ENCODE results near the gene CEP85. TPM values are rescaled to one million over a fixed set of nuclear protein-coding genes. Genes with fewer than 3 reads are reported as not detected.

CEP85 gene
- total RNA-seq, 1 experiment from 2014 or later, result 38.6 TPM

GRCh38 chr1:26306290-26307229 lies 72.6 kb downstream of the CEP85 start, which contains the start of gene UBXN11:
TSS of gene UBXN11 (minus strand) at chr1:26306636. CDS start at chr1:26302883, 3,753 bp downstream.
- peaks cover 3% of the 10 kb centered on the region for H3K23me2 ChIP-seq (ENCODE audit: insufficient read length, low read depth, low read length, poor library complexity, severe bottlenecking)

More at GRCh38 chr1:26306290-26307229, 72.6 kb downstream of the CEP85 start, which contains the start of gene UBXN11:
- Histone ChIP-seq H3K4me1 (ENCODE audit: insufficient read depth, low read length) (0 out of 2 replicates have a peak, but pooled peaks cover 3% of the 10 kb centered on the region), H3K9me3 (ENCODE audit: control insufficient read depth, low read depth, low read length) (no peaks in the 10 kb centered on the region), H2BK12ac (ENCODE audit: insufficient read length, low read depth, low read length) (no peak within 1 kb of the TSS), H3K27ac (ENCODE audit: insufficient read length, low read depth, low read length) (no peak within 1 kb of the TSS), H3K79me1 (ENCODE audit: insufficient read depth, low read depth, low read length, poor library complexity, severe bottlenecking) (no peaks in the 10 kb centered on the region), H3T11ph (ENCODE audit: low read length) (no peak within 1 kb of the TSS), H3K18ac (ENCODE audit: insufficient read length, low read depth, low read length) (no peak within 1 kb of the TSS), H3K4ac (ENCODE audit: low read depth, low read length) (no peak within 1 kb of the TSS), H3K56ac (ENCODE audit: insufficient read length, low read depth, low read length) (no peak within 1 kb of the TSS), H4K5ac (ENCODE audit: insufficient read length, low read depth, low read length) (no peak within 1 kb of the TSS), H3K4me2 (ENCODE audit: insufficient read depth, insufficient read length, low read length) (peak within 1 kb of the TSS; percentile 77), H2AFZ (ENCODE audit: low read length) (peak within 1 kb of the TSS; percentile 72), H2BK5ac (ENCODE audit: insufficient read length, low read length) (no peak within 1 kb of the TSS), H2BK120ac (ENCODE audit: low read depth, low read length, poor library complexity, severe bottlenecking) (no peak within 1 kb of the TSS), H3K79me2 (ENCODE audit: insufficient read depth, low read length) (no peaks in the 10 kb centered on the region), H3K14ac (ENCODE audit: insufficient read depth, low read length) (no peak within 1 kb of the TSS), H4K20me1 (ENCODE audit: control insufficient read depth, insufficient read depth, insufficient read length) (no peaks in the 10 kb centered on the region), H4K8ac (replicated peaks; ENCODE audit: insufficient read length, low read depth, low read length) (no peak within 1 kb of the TSS), H3K9ac (ENCODE audit: extremely low read depth, insufficient read length, low read length) (peak within 1 kb of the TSS; percentile 68), H3K27me3 (ENCODE audit: insufficient read depth, low read length) (no peaks in the 10 kb centered on the region), H4K91ac (ENCODE audit: insufficient read length, low read depth, low read length) (no peak within 1 kb of the TSS), H3K23ac (ENCODE audit: insufficient read length, low read depth, low read length) (no peak within 1 kb of the TSS), H2BK15ac (ENCODE audit: low read depth, low read length) (no peak within 1 kb of the TSS), H2BK20ac (ENCODE audit: low read depth, low read length, poor library complexity, severe bottlenecking) (no peak within 1 kb of the TSS), H2AK5ac (ENCODE audit: insufficient read length, low read length) (no peak within 1 kb of the TSS)
- no peaks in the 10 kb centered on the region for H3K36me3 Mint-ChIP-seq (ENCODE audit: insufficient read depth in 1 of 3, low read depth in 3 of 3)
- peak; percentile 98 for DNase-seq
- H3K4me1 Mint-ChIP-seq, result peaks cover 16 to 17% of the 10 kb centered on the region in 2 experiments
- H3K27me3 Mint-ChIP-seq (ENCODE audit: low read depth), result no peaks in the 10 kb centered on the region
- no CpG with 5 or more reads among the region's 51 CpGs for WGBS (ENCODE audit: extremely low coverage, insufficient read length, low lambda C conversion rate)
- peak within 1 kb of the TSS; percentile 98 to 99 for H3K4me3 Mint-ChIP-seq
- no peaks in the 10 kb centered on the region for H3K9me3 Mint-ChIP-seq
- no peak for TF ChIP-seq CTCF (conservative IDR thresholded peaks at IDR 0.05)
- H3K27ac Mint-ChIP-seq, result peak within 1 kb of the TSS; percentile 21 to 98 (median 96); a peak in 6 of 7 replicates
